Fibroblast of the aortic adventitia (primary cell): ENCODE results near the gene GUCY1B1. TPM values are rescaled to one million over a fixed set of nuclear protein-coding genes. Genes with fewer than 3 reads are reported as not detected.

Experiments
- DNase-seq: peaks from one replicate; pipeline ENCODE4 v3.0.0-alpha.2; 2010; ENCODE audit warnings: low read depth
- H3K4me3 ChIP-seq: 2 replicates; pipeline ENCODE4 v1.5.1; 2011; ENCODE audit warnings: low read depth, mild to moderate bottlenecking, control low read depth, low read length, moderate library complexity
- total RNA-seq: library from RNA; depleted of rRNA; stranded (reverse); fragments of >200 nt; gene quantifications from 2 replicates; pipeline ENCODE4 v1.2.3, GENCODE V29; 2012; ENCODE audit warnings: low replicate concordance
- TF ChIP-seq, protein P1 (sequence below): IDR thresholded peaks from 2 replicates; pipeline ENCODE4 v1.5.1; 2011; ENCODE audit warnings: mild to moderate bottlenecking, low read length, control low read depth, inconsistent platforms; ENCODE audit not compliant: insufficient read depth

Gene GUCY1B1
- total RNA-seq, 1 donor, result 2.0 TPM

DNA sequence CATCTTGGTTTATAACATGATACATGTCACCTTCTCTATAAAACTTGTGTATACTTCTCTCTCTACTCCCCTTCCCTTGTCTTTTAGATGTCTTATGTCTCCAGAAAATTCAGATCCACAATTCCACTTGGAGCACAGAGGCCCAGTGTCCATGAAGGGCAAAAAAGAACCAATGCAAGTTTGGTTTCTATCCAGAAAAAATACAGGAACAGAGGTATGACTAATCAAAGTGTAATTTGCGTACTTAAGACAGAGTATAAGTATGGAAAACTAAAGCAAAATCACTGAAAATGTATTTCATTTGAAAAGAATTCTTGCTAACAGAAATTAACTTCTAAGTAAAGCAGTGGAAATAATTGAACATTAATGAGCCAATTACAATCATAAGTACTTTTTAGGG lies 46.2 kb downstream of the GUCY1B1 start:
- TF ChIP-seq, protein P1, sequence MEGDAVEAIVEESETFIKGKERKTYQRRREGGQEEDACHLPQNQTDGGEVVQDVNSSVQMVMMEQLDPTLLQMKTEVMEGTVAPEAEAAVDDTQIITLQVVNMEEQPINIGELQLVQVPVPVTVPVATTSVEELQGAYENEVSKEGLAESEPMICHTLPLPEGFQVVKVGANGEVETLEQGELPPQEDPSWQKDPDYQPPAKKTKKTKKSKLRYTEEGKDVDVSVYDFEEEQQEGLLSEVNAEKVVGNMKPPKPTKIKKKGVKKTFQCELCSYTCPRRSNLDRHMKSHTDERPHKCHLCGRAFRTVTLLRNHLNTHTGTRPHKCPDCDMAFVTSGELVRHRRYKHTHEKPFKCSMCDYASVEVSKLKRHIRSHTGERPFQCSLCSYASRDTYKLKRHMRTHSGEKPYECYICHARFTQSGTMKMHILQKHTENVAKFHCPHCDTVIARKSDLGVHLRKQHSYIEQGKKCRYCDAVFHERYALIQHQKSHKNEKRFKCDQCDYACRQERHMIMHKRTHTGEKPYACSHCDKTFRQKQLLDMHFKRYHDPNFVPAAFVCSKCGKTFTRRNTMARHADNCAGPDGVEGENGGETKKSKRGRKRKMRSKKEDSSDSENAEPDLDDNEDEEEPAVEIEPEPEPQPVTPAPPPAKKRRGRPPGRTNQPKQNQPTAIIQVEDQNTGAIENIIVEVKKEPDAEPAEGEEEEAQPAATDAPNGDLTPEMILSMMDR, result no peak
- no peak overlapping the region for H3K4me3 ChIP-seq
- peak; percentile 54 for DNase-seq

DNA sequence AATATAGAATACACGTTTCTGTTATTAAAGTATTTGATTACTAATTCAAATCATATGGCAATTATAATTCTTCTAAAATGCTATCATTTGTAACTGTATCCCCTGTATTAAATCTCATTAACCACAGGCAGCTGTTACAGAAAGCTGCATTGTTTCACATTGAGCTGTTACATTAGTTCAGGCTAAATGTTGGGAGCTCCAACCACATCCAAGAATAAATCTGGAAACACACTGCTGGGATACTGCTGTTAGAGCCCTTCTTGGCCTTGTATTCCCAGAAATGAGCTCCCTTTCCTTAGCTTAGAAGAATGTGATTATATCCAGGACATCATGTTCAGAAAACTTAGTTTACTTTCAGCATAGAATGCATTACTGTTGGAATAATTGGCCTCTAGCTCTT lies 48.2 kb downstream of the GUCY1B1 start:
- DNase-seq, result peak; percentile 69
- TF ChIP-seq, protein P1, result no peak
- no peak overlapping the region for H3K4me3 ChIP-seq

DNA sequence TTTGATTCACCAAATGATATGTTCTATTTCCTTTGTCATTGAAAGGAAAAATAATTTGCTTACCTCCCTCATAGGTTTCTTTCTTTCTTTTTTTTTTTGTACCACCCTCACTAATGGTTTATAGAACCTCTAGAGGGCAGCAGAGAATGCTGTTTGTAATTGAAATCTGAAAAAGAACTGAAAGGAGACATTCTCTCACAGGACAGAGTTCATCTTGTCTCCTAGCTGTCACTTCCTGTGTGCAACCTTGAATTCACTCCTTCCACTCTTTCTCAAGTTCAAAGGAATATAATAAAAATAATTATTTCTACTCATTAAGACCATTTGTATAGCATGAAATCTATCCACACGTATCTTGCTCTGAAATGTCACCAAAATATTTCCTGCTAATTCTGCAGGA lies 51.0 kb downstream of the GUCY1B1 start:
- H3K4me3 ChIP-seq, result no peak overlapping the region
- TF ChIP-seq, protein P1, result peak; percentile 65
- DNase-seq, result peak; percentile 92

DNA sequence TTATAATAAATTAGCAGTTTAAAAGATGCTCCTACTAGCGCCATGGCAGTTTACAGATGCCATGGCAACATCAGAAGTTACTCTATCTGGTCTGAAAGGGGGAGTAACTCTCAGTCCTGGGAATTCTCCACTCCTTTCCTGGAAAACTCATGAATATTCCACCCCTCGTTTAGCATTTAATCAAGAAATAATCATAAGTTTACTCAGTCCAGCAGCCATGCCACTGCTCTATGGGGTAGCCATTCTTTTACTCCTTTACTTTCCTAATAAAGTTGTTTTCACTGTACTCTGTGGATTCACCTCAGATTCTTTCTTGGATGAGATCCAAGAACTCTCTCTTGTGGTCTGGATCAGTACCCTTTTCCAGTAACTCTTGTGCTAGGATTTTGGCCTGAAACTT lies 52.3 kb downstream of the GUCY1B1 start:
- peak; percentile 45 for DNase-seq
- TF ChIP-seq, protein P1, result no peak
- H3K4me3 ChIP-seq, result no peak overlapping the region

DNA sequence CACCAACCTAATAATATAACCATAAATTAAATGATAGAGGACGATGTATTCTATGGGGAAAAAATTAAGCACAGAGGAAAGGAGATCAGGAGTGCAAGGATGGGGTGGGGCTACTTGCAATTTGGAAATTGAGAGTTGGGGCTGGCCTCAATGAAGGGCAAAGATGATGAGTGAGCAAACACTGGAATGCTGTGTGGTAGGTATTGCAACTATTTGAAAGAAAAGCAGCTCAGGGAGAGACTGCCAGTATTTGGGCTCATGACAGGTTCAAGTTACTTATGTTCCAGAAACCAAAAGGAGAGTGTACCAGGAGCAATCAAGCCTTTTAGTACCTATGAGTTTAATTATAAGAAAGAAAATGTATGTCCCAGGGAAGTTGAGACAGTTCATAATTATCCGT lies 59.8 kb downstream of the GUCY1B1 start:
- H3K4me3 ChIP-seq, result no peak overlapping the region
- TF ChIP-seq, protein P1, result no peak
- DNase-seq, result peak; percentile 59

DNA sequence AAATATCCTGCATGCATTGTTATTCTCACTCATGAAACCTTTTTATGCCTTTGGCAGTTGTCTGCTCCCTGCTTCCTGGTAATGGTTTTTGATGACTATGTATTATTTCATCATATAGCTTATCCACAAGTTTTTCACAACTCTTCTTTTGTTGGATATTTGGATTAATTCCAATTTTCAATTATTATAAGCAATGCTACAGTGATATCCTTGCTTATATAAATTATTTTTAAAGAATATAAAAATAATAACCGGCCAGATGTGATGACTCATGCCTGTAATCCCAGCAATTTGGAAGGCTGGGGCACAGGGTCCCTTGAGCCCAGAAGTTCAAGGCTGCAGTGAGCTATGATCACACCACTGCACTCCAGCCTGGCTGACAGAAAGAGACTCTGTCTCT lies 60.2 kb downstream of the GUCY1B1 start:
- no peak overlapping the region for H3K4me3 ChIP-seq
- TF ChIP-seq, protein P1, result no peak
- peak; percentile 55 for DNase-seq

DNA sequence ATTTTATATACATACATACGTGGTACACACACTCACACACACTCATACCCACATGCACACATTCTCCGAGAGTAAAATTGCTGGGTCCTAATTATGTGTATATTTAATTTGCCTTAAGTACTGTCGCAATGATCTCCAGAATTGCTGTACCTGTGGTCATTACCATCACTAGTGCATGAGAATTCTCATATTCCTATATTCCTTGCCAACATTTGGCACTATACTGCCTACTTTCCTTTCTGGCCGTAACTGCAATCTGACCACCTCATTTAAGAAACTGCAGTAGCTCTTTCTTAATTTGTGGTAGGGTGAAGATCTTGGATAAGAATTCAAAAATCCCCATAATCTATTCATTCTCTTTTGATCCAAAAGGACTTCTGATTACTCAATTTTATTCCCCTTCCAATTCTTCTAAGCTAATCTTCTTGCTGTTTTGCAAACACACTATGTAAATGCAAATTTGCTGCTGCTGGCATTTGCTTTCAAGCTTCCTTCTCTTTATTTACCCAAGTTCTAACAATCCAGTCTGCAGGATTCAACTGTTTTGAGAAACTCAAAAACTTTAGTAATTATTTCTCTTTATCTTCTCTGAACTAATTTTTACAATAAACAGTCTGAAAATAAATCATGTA lies 62.2 kb downstream of the GUCY1B1 start:
- TF ChIP-seq, protein P1, result no peak
- H3K4me3 ChIP-seq, result no peak overlapping the region
- no peak for DNase-seq
